Adipocyte (in vitro differentiated cells): ENCODE results near the gene PATZ1.

ENCODE experiments used
- DNase-seq: peaks from one replicate; pipeline ENCODE4 v3.0.0-alpha.2; 2015; ENCODE audit warnings: low read depth
- H3K27me3 ChIP-seq: replicated peaks from 2 replicates; pipeline ENCODE4 v1.7.0; 2013; ENCODE audit warnings: mild to moderate bottlenecking, low read length, moderate library complexity; ENCODE audit not compliant: control insufficient read depth, insufficient read depth
- H3K36me3 ChIP-seq: 2 replicates; pipeline ENCODE4 v1.7.0; 2013; ENCODE audit warnings: low read length, mild to moderate bottlenecking, moderate library complexity; ENCODE audit not compliant: control insufficient read depth, insufficient read depth, severe bottlenecking
- H3K4me1 ChIP-seq: 2 replicates; pipeline ENCODE4 v1.7.0; 2013; ENCODE audit warnings: mild to moderate bottlenecking, low read length, moderate library complexity; ENCODE audit not compliant: control insufficient read depth, insufficient read depth
- H3K4me3 ChIP-seq: 2 replicates; pipeline ENCODE4 v1.7.0; 2013; ENCODE audit warnings: mild to moderate bottlenecking, low read length, moderate library complexity
- H3K9ac ChIP-seq: 2 replicates; pipeline ENCODE4 v1.7.0; 2013; ENCODE audit warnings: mild to moderate bottlenecking, low read length, moderate library complexity
- H3K9me3 ChIP-seq: 2 replicates; pipeline ENCODE4 v1.7.0; 2013; ENCODE audit warnings: mild to moderate bottlenecking, low read length, moderate library complexity; ENCODE audit not compliant: control insufficient read depth

The PATZ1 gene

DNA sequence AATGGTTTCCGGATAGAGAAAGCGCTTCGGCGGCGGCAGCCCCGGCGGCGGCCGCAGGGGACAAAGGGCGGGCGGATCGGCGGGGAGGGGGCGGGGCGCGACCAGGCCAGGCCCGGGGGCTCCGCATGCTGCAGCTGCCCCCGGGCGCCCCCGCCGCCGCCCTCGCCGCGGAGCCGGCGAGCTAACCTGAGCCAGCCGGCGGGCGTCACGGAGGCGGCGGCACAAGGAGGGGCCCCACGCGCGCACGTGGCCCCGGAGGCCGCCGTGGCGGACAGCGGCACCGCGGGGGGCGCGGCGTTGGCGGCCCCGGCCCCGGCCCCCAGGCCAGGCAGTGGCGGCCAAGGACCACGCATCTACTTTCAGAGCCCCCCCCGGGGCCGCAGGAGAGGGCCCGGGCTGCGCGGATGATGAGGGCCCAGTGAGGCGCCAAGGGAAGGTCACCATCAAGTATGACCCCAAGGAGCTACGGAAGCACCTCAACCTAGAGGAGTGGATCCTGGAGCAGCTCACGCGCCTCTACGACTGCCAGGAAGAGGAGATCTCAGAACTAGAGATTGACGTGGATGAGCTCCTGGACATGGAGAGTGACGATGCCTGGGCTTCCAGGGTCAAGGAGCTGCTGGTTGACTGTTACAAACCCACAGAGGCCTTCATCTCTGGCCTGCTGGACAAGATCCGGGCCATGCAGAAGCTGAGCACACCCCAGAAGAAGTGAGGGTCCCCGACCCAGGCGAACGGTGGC, 69.5 kb downstream of the PATZ1 start:
- Histone ChIP-seq H3K4me3 (no peak overlapping the region), H3K36me3 (peaks cover 64% of the 10 kb centered on the region), H3K9me3 (no peaks in the 10 kb centered on the region), H3K4me1 (peaks cover 2% of the 10 kb centered on the region), H3K27me3 (no peaks in the 10 kb centered on the region), H3K9ac (no peak overlapping the region)
- no peak for DNase-seq
